HG02852 (cell line): ENCODE data around the gene SLC7A11.

ENCODE experiments used
- ATAC-seq: cut with Tn5 transposase; IDR thresholded peaks from one replicate; pipeline ENCODE4 v1.9.1; 2021; ENCODE audit warnings: mild to moderate bottlenecking, moderate library complexity; ENCODE audit not compliant: unreplicated experiment

SLC7A11 gene

DNA sequence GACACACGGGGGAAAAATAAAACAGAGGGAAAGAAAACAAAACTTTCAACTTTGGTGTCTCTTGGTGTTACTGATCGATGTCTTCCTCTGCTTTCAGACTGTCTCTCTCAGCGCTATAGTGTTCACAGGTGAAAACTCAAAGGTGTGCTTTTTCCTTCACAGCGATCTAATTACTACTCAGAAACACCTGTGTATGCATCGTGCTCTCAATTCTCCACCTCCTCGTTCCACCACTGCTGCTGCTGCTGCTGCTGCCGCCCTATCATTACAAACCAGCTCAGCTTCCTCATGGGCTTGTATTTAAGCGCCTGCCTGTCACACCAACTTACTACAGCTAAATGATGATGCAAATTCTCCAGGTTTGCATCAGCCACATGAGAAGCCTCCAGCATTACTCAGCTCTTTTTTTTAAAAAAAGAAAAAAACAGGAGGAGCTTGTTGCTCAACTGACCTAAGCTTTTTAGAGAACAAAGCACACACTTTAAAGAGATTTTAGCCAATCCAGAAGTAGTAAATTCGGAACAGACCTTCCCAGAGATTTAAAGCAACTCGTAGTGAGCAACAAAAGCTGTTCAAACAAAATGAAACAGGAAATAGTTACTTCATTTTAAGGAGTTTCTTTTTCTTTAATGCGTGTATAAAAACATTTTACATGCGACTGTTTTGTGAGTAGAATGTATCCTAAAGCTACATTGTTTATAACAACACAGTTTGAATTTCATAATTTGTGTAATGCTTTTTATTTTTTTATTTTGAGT, at the start of gene SLC7A11:
SLC7A11 (minus strand) TSS at position 274 of the 758 bp plus-strand sequence. CDS start 280 bp downstream, outside the sequence.
- peak; percentile 99 for ATAC-seq

DNA sequence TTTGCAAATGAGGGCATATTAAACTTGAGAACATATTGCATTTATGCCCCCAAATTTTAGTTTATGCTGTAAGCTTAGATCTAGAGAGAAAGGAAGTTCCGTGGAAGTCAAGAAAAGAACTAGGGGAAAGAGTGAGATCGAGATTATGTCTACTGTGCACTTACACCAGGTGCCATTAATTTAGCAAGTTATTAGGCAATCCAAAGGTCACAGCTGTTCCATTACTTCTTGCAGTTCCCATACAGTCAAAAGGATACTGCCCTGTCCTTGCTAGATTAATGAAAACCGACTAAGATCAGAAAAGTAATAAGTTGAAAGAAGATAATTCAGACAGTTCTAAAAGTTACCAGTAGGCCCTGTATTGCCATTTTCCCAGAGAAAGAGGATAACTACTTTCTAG, 49.3 kb upstream of the SLC7A11 start:
- ATAC-seq, result no peak

DNA sequence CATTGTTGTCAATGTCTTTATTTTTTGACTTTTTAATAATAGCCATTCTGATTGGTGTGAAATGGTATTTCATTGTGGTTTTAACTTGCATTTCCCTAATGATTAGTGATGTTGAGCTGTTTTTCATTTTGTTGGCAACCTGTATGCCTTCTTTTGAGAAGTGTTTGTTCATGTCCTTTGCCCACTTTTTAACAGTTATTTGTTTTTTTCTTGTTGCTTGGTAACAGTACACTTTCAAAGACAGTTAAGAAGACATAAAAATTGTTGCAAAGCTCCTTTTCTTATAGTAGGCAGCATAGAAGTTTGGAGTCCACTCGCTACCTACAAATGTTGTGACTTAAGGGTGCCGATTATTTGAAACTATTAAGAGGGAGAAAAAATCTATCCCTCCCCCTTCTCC, 48.7 kb upstream of the SLC7A11 start:
- no peak for ATAC-seq

DNA sequence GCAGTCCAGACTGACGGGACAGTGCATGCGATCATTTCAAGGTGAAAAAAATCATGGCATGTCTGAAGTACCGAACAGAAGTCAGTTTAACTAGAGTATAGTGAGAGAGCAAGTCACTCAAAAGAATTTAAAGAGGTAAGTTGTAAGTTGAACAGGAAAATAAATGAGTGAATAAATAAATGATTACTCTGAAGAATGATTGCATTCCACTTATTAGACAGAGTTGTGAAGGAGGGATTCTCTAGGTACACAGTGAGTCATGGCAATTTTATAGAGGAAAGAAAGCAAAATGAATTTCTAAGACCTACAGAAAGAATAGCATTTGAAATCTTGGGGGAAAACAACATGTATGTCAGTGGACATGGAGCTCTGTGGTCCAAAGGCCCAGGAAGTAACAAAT, 37.1 kb upstream of the SLC7A11 start:
- no peak for ATAC-seq

DNA sequence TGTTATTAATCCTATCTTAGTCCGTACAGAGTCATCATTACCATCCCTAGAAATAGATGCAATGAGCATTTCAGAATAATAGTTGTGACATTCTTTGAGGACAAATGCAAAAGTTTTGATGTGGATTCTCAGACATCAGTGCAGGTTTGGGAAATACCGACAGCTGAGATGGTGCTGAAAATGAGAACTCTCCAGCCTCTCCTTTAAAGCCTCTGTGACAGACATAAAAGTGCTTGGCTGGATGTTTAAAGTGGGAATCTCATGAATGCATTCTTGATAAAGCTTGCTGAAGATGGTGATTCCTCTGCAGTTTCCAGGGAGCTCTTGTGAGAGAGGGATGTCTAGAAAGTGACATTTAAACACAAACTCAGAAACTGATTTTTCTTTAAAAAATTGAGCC, 35.0 kb upstream of the SLC7A11 start:
- ATAC-seq, result no peak

DNA sequence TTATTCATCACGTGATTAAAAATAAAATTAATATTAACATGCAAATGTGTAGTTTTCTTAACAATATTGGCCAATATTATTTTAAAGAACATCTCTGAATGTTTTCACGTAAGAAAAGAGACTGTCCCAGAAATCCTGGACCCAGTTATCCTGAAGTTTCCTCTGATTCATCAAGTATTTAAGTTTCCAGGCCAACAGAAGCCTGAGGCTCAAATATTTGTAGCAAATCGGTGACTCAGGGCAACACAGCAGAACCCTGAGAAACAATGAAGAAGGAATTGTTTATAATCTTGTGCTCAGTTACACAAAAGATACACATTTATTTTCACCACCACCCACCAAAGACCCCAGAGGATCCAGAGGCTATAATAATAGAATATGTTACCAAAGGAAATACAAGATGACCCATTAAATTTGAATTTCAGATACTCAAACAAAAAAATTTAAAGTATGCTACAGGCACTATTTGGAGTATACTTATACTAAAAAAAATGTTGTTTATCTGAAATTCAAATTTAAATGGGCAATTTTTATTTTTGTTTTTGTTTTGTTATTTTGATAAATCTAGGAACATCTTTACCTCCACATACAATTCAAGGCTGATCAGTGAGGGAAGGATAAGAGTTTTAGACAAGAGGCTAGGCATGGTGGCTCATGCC, 33.9 kb upstream of the SLC7A11 start:
- no peak for ATAC-seq

DNA sequence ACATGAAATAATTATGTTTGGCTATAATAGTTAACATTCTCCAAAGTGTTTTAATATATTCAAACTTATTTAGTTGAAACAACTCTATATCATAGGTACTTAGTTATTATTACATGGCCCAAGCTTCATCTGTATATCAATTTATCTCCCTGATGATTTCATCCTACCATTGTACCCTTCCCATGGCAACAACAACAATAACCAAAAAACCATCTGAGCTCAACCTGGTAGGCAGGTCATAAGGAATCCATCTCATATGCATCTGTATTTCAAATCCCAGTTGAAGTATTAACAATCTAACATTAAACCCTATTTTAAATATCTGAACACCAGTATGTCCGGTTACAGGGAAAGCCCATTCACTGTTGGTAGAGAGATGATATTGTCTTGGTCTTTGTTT, 33.1 kb upstream of the SLC7A11 start:
- ATAC-seq, result no peak

DNA sequence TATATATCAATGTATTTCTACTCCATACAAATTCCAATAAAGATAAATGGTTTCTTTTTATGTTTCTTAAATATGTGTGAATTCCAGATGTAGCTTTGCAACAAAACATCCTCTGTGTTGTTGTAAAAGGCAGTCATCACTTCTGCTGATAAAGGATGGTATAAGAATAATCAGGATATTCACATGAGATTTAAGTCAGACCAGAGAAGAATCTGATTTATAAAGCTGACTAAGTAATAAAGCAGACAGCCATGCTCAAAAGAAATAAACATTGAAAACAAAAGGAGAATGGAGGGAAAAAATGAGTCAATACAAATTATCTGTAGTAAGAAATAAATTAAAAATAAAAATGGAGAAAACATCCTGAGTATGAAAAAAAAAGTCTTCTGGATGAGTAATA, 27.0 kb upstream of the SLC7A11 start:
- ATAC-seq, result no peak

DNA sequence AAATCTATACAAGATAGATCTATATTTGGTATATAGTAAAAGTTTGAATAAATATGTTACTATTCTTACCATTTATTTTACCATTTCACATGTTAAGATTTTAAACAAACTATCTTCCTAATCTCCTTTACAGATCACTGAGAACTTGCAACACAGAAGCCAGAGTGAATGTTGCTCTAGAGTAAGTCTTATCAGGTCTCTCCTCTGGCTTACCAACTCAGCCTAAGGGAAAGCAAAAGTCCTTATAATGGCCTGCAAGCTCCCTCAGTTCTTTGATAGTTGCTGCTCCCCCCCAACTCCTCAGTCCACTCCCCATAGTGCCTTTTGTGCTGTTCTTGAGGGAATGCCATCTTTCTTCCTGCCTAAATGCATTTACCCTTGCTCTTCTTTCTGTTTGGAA, 25.7 kb upstream of the SLC7A11 start:
- no peak for ATAC-seq

DNA sequence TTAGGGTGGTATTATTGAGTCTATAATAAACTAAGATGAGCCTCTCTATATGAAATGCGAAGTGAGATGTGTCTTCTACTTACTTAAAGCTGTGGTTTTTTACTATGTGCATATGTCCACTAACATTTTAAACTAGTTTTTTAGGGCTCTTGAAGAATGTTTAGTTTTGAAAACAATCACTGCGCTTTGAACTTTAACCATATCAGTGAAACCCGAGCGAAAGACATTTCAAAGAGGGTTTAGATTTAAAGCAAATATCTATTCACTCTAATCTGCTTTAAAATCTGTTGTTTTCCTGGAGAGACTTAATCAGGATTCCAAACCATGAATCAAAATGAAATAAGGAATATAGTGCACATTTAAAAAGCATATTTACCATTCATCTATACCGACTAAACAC, 24.8 kb upstream of the SLC7A11 start:
- ATAC-seq, result no peak

DNA sequence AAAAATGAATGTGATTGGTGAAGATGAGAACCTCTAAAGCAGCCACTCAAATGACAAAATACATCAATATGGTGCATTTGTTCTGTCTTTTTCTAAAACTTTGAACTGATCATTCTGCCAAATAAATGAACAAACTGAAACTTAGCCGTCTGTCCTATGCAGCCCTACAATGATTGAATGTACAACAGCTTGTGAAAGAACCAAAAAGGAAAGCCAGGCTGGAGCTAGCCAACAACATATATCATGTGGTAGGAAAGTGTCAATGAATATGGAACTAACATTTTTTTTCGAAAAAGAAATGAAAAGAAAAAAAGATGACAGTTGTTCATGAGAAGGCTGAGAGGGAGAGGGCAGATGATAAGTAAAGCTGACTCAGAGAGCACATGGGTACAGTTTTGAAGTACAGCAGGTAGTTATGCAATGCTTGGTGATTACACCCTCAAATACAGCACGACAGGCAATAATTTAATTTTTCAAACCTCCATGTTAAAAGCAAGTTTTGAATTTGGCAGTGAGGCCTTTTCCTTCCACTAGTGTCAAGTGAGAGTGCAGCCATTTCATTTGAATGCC, 21.2 kb upstream of the SLC7A11 start:
- no peak for ATAC-seq

DNA sequence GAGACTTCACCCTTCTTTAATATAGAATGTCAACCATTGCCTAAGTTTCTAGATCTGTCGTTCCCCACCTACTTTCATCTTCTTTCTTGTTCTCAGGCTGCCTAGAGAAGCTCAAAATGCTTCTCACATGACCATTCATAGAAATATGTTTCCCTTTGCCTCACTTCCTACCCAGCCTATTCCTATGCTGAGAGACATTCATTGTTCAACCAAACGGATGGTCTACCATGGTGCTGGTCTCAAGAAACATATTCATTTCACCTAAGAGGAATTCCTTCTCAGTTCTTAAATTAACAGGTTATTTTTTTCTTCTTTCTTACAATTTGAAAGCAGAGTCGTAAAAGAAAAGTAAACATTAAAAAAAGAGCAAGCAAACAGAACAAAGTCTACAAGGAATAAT, 20.3 kb upstream of the SLC7A11 start:
- ATAC-seq, result no peak

DNA sequence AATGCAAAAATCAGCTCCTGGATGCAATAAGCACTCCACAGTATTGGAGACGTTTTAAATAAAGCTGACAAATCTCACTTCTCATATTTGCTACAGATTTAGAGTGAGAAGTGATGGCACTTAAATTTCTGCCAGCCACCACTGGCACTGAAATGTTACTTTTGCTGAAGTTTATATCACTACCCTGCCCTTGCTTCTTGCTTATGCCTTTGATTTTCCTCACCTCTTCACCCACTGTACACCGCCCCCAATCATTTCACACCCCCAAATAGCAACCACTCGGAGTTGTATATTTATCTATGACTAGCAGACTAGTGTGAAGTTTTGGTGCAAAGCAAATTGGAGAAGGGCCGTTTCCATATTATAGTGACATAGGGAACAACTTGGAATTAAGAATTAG, 19.9 kb upstream of the SLC7A11 start:
- no peak for ATAC-seq

DNA sequence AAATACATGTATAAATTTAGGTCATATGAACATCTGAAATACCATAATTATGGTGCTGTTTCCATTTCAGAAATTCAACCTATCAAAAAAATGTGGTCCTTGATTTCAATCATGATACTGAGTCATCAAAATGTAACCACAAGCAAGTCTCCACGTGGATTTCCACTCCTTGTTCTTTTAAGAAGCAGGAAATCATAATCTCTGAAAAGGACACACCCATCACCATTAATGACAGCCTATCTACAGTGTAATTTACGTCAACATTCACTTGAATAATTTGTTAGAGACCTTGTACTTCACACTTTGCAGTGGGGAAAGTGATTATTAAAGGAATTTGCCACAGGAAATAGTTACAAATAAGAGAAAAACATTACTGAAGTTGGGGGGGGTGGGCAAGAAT, 17.7 kb upstream of the SLC7A11 start:
- no peak for ATAC-seq

DNA sequence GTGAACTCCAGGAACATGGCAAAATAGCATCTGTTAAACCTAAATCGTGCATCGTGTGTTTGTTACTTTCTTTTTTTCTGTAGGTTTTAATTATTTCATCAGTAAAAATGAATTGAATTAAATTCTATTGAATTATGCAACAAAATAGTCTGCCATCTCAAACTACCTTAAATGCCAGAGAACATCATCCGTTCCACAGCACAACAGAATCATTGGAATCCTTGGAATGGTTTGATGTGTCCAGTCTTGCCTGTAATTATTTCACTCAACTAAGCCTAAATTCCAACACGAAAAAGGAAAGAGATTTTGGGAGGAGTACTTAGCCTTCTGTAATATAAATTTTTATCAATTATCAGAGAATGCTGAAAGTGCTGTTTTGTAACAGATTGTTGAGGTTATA, 17.1 kb upstream of the SLC7A11 start:
- no peak for ATAC-seq

DNA sequence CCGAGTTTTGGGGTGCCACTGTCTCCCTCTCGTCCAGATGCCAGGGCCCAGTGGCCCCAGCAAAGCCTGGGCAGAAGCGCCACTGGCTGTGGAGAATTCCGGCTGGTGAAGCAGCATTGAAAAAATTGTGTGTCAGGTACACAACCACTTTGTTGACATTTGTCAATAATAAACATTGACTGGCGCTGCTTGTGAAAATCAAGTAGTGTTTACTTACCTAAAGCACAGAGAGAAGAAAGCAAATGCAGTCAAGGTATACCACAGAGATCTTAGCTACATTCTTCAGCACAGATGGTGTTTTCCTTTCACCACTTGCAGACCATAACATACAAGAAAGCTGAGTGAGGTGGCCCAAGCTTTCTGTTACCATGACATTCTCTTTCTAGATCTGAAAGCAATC, 14.5 kb upstream of the SLC7A11 start:
- ATAC-seq, result no peak

DNA sequence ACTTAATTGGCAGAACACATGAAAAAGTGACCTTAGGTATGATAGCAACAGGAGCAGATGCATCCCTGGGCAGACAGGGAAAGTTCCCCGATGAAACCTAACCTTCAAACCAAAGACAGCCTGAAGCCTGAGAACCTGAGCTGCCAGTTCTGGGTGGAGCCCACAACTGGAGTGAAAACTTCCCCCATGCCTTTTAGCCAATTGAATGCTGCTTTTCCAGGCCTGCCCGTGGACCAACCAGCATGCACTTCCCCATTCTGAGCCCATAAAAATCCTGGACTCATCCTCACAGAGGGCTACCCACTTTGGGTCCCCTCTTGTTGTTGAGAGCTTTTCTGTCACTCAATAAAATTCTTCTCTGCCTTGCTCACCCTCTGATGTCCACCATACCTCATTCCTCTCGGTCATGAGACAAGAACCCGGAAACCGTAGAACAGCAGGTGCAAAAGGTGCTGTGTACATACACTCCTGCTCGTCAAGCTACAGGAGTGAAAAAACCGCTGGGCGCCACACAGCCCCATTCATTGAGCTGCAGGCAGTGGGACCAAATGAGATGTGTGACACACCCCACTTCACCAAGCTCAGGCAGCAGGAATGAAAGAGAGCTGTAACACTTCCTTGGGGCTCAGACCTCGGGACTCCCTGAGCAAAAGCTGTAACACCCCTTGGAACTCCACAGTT, 13.9 kb upstream of the SLC7A11 start:
- ATAC-seq, result no peak

DNA sequence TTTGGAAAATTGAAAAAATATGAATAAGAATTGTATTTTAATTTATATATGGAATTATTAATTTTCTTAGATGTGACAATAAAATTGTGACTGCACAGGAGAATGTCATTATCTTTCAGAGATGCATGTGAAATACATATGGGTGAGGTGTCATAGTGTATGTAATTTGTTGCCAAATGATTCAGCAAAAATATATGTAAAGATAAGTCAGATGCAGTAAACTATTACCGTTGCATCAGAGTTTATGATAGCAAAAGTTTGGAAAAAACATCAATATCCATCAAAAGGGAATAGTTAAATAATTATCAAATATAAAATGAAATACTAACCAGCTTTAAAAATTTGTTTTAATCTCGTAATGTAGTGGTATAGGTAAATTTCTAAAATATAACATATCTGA, 10.4 kb upstream of the SLC7A11 start:
- ATAC-seq, result no peak

DNA sequence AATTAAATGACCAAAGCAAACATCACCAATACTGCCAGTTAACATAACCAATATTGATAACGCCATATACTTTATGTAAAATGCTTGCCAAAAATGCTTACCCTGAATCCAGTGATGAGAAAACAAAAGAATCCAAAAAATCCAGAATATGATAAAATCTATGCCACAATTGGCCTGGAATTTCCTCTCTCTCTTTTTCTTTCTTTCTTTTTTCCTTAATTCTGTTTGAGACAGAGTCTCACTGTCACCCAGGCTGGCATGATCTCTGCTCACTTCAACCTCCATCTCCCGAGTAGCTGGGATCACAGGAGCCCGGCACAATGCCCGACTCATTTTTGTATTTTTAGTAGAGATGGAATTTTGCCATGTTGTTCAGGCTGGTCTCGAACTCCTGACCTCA, 9.8 kb upstream of the SLC7A11 start:
- ATAC-seq, result no peak

DNA sequence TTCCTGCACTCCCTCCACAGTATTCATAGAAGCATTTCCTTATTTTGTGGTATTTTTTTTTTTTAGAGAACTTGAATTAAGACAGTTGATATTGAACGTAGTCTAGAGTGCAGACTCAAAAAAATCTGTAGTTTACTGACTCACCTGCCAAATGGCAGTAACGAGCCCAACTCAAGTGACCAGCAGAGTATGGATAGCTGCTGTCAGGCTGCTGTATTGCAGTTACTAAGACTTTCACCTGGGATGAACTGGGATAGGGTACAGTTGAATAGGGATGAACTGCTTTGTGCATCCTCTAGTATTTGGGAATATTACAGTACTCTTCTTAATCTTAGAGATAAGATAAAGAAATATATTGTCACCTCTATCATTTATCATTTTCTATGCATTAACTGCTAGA, 7.0 kb upstream of the SLC7A11 start:
- no peak for ATAC-seq

DNA sequence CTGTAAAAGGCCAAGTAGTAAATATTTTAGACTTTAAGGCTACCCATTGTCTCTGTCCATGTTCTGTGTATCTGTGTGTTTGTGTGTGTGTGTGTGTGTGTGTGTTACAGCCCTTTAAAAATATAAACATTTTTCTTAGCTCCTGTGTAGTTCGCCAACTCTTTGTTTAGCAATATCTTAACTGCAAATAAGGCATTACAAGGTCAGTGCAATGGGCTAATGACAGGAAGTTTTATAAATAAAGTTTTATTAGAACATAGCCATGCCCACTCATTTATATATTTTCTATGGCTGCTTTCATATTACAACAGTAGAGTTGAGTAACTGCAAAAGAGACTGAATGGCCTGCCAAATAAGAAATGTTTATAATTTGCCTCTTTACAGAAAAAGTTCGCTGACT, 5.9 kb upstream of the SLC7A11 start:
- no peak for ATAC-seq

DNA sequence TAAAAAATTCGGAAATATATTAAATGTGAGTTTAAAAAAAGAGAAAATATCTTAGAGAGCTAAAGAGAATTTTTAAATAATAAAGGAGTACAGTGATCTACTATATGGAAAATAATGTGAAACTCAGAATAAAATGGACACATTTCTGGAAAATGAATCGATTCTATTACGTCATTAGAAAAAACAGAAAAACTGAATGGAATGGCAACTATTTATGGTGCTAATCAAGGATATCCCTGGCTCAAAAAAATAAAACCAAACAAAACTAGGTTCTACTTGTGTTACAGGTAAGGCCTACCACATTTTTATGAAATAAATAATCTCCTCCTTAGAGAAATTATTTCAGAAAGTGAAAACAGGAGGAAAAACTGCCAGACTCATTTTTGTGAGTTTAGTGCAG, 5.5 kb upstream of the SLC7A11 start:
- no peak for ATAC-seq
